NCI-H1048 (cell line): Measurements from ENCODE around the gene EFNA5.
A peak's percentile ranks its signal among the peaks of the same experiment; 100 is the strongest.

Source experiments
- DNase-seq: peaks from one replicate; lab custom pipeline; 2025; lab: John Stamatoyannopoulos, UW

The EFNA5 gene

GRCh38 chr5:107639990-107640389 is 30.7 kb downstream of the EFNA5 start:
- no peak for DNase-seq

DNA sequence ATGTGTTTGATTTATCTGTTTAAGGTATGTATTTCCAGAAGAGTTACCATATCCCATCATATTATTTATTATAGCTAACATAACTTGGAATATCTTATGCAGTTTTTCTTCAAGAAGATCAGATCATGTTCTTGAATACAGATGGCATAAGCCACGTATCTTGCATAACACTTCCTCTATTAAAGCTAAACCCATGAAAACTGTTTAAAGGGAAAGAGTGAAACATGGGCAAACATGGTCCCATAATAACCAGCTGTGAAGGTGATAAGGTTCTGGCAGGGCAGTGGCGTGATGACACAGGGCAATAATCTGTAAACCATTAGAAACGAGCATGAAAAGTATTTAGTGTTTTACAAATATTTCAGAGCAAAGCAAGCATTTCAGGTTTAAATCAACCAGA is 34.2 kb downstream of the EFNA5 start:
- DNase-seq, result no peak

- DNase-seq, result no peak
Observed at GRCh38 chr5:107636068-107636467, 34.7 kb downstream of the EFNA5 start.

DNA sequence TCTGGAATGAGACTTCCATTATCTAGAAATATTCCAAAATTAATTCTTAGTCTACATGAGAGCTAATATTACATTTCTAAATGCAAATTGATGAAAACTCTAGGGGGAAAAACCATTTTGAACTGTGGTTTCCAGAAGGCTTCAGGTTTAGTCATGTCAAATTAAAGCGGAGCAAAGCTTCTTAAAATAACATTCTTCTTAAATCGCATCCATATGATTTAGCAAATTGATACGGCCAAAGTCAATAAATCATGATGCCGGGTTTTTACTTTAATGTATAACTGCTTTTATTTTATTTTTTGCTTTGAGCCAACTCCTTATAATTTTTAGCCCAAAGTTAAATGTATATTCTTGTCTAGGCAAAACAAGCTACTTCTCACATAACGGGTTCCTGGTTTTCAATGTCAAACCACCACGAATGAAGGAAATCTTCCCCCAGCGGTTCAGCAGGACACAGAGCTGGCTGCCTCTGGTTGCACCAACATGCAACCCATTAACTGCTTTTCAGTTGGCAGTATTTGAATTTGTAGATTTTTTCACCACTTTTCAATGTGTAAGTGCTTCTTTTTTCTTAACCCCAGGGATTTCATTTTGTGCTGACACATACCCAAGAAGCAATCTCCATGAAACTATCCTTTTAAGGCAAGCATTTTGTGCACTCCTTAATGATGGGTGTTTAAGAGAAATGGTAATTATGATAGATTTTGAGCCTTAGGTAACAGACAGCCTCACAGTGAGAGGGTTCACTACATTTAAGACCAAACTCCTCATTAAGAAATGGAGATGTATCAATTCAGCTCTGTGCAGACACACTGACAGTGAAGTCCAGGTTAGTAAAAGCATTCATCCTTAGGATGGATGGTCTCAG is 35.5 kb downstream of the EFNA5 start:
- DNase-seq, result no peak

GRCh38 chr5:107633171-107633901 is 37.4 kb downstream of the EFNA5 start:
- no peak for DNase-seq

DNA sequence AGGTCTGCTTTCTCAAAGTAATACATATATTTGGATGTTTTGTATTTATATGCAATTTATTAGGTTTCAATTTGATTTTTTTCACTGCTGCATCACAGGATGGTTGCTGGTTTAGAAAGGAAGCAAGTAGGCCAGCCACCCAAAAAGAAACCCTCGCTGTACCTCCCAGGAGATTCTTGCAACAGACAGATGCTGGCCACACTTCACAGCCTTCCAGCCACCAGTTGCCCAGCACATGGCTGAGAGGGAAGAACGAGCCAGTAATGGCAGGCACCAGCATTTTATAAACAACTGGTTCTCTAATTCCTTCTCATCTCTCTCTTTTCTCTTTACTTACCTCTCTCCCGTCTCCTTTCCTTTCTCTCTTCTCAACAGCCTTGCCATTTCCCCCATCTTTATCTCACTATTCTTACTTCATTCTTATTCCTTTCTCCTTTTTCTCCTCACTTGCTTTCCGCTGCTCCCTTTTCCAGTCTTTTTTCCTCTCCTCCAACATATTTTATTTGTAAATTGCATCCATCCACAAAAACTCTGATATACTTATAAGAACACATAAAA is 38.9 kb downstream of the EFNA5 start:
- DNase-seq, result no peak

DNA sequence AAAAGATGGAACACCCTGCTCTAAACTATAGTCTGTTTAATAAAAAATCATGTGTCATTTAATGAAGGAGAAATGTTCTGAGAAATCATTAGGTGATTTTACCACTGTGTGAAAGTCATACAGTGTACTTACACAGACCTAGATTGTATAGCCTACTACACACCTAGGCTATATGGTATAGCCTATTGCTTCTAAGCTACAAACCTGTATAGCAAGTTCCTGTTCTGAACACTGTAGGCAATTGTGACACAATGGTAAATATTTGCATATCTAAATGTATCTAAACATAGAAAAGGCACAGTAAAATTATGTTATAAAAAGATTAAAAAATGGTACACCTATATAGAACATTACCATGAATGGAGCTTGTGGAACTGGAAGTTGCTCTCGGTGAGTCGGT is 40.6 kb downstream of the EFNA5 start:
- peak; percentile 54 for DNase-seq

DNA sequence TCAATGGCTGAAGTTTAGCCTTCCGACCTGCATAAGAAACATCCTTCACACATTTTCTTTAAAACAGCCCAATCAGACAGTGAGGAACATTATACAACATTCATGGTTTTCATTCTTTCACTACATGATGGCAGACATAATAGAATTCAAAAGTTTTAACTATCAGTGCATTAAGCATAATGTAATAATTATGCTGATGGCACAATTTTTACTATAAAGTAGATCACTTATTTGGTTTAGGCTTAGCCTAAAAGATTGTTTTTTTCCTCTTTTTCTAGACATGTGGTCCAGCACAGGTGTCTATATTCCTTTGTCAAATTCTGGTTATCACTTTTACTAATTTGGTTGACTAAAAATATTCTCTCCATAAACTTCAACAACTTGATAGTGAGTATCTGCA is 46.5 kb downstream of the EFNA5 start:
- DNase-seq, result no peak

DNA sequence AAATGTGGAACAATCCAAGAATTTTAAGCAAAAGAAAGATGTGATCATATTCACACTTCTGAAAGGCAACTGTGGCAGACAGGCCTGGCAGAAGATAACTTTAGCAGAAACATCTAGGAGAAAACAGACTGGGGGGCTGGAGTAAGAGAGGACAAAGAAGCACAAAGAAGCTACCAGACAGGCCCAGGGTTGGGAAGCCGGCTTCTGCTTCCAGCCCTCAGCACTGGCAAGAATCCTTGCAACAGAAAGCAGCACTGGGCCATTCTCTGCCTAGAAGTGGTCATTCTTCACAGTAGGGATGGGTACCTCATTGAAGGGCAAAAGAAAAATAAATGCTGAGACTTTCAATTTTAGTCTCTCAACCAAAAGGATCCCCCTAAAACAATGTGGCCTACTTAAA is 49.6 kb downstream of the EFNA5 start:
- DNase-seq, result no peak

GRCh38 chr5:107619781-107620180 is 51.0 kb downstream of the EFNA5 start:
- no peak for DNase-seq

- DNase-seq, result no peak
Observed at GRCh38 chr5:107618242-107618641, 52.5 kb downstream of the EFNA5 start.

- DNase-seq, result no peak
Observed at GRCh38 chr5:107617052-107617451, 53.7 kb downstream of the EFNA5 start.

DNA sequence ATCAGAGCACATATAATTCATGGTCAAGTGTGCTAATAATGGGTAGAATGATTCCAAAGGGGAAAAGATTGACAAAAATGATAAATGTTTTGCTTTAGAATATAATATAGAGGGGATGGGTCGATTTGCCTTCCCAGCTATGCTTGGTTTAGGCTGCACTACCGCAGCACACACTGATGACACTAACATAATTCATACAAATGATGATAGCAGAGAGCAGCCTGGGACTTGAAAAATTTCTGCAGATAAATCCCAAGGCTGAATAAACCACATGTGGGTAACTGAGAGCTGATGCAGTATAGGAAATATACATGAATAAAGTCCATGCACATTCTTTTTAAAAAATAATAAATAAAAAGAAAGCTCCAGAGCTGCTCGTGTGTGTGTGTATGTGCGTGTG is 54.5 kb downstream of the EFNA5 start:
- DNase-seq, result no peak

GRCh38 chr5:107615299-107615817 is 55.4 kb downstream of the EFNA5 start:
- no peak for DNase-seq

DNA sequence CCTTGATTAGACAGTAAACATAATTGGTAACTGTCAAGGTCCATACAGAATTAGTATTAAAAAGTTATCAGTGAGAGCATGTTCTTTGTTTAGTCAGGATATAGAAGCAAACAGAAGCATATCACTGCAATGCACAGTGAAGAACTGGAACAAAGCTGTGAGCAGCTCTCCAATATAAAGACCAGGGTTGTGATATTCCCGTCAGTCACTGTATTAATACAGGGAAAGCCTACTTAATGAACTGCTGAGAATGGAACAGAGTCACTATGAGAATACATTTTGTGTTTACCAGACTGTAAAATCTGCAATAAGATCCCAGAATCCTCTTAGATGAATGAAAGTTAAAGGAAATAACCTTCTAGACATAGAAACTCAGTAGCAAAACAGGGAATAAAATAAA is 58.2 kb downstream of the EFNA5 start:
- no peak for DNase-seq

GRCh38 chr5:107610798-107611197 is 59.9 kb downstream of the EFNA5 start:
- DNase-seq, result no peak

GRCh38 chr5:107607671-107608345 is 62.9 kb downstream of the EFNA5 start:
- peak; percentile 20 for DNase-seq

- DNase-seq, result no peak
Observed at GRCh38 chr5:107607196-107607595, 63.5 kb downstream of the EFNA5 start.

GRCh38 chr5:107605596-107606125 is 65.1 kb downstream of the EFNA5 start:
- DNase-seq, result no peak

DNA sequence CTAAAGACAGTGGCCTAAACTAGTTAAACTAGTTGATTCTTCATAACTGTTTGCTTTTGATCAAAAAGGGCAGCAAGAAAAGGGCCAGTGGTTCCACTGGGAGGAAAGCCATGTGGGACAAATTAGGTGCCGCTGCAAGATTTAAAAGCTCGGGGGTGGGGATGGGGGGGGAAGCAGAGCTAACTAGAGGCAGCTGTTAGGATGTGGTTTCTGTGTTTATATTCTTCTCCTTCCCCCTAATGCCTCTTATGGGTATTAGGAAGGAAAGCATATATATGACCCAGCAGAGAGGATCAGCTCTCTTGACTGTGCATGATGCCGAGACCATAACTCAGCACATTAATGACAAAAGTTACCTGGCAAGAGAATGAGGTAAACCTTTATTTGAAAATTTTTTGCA is 65.7 kb downstream of the EFNA5 start:
- no peak for DNase-seq

DNA sequence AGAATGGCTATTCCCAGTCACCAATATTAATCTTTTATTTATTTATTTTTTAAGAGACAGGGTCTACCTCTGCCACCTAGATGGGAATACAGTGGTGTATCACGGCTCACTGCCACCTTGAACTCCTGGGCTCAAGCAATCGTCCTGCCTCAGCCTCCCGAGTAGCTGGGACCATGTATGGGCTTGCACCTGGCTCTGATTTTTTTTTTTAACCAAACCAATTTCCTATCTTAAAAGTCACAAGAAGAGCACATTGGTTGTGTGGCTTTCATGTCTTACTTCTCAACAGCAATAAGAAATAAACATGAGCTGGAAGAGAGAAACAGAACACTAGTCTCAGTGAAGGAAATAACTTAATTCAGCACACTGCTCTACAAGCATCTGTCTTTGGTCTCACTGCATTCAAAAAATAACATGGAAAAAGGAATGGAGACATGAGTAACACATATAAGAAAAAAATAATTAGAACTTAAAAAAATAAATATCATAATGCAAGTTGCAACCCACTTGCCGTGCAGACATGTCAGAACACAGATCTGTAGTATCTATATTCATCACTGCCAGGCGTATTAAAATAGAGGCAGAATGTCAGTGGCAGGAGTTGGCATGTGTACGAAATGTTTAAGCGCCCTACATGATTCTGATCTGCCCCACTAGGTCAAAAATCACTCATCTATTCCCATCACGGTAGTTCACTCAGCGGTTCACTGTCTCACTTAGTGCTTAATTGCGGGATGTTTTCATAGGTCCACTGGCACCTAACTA is 66.4 kb downstream of the EFNA5 start:
- DNase-seq, result no peak
